Esophagus squamous epithelium (tissue), 5 donors: Measurements from ENCODE around the gene NCS1. TPM values are rescaled to one million over a fixed set of nuclear protein-coding genes. Genes with fewer than 3 reads are reported as not detected.

Source experiments
- DNase-seq: peaks from one replicate; lab custom pipeline; 2025; lab: John Stamatoyannopoulos, UW
- H3K27ac ChIP-seq, 4 donors: fragments of 200-600 bp; sonication (generic); one replicate each; pipeline ENCODE4 v1.5.1; 2016 to 2019; ENCODE audit warnings: mild to moderate bottlenecking in 1 of 4
- H3K27me3 ChIP-seq, 4 donors: fragments of 200-600 bp; sonication (generic); 1 replicate in 3 of 4; 2 replicates in 1 of 4; pipeline versions ENCODE4 v1.5.1 to v1.6.0; 2017 to 2021; ENCODE audit warnings: antibody characterized with exemption in 1 of 4
- H3K36me3 ChIP-seq, 3 donors: fragments of 200-600 bp; sonication (generic); one replicate each; pipeline ENCODE4 v1.5.1; 2016 to 2019
- H3K4me1 ChIP-seq, 3 donors: fragments of 200-600 bp; sonication (generic); one replicate each; pipeline ENCODE4 v1.5.1; 2017 to 2019
- H3K4me3 ChIP-seq, 4 donors: fragments of 200-600 bp; sonication (generic); 1 replicate in 3 of 4; 2 replicates in 1 of 4; pipeline ENCODE4 v1.5.1; 2016 to 2019; ENCODE audit warnings: mild to moderate bottlenecking in 2 of 4, moderate library complexity in 1 of 4
- H3K9me3 ChIP-seq, 3 donors: fragments of 200-600 bp; sonication (generic); one replicate each; pipeline ENCODE4 v1.5.1; 2016 to 2019
- CTCF ChIP-seq, 6 experiments: fragments of 450-650 bp in 4 of 6; fragments of 200-600 bp in 2 of 6; sonication (generic) in 2 of 6; IDR thresholded peaks; one replicate each; pipeline ENCODE4 v1.5.1; 2016 to 2019; ENCODE audit warnings: antibody characterized with exemption in 6 of 6, mild to moderate bottlenecking in 4 of 6, moderate library complexity in 4 of 6
- POLR2A ChIP-seq, 4 donors: fragments of 450-650 bp; IDR thresholded peaks; one replicate each; pipeline ENCODE4 v1.6.1; 2017; ENCODE audit warnings: antibody characterized with exemption in 4 of 4, mild to moderate bottlenecking in 4 of 4, moderate library complexity in 3 of 4
- WGBS, 2 donors: methylation state at CpG; one replicate each; pipeline ENCODE4 v1.1.5; 2018; 5-methylcytosine and 5-hydroxymethylcytosine counted together
- intact Hi-C: fragments of 100-400 bp; cut with DNase I; formaldehyde crosslinking; loops from one replicate; pipeline ENCODE4 v1.15.0; 2022
- total RNA-seq, 4 donors: library from RNA; depleted of rRNA; stranded (reverse); fragments of >200 nt; gene quantifications; one replicate each; pipeline ENCODE4 v1.1.0, GENCODE V29; 2016
- donor health status: DM: yes; HTN: yes; CAD: no.

Gene NCS1
- total RNA-seq, 4 donors from 2014 or later = 9.3 to 31.3 (median 15.2) TPM

DNA sequence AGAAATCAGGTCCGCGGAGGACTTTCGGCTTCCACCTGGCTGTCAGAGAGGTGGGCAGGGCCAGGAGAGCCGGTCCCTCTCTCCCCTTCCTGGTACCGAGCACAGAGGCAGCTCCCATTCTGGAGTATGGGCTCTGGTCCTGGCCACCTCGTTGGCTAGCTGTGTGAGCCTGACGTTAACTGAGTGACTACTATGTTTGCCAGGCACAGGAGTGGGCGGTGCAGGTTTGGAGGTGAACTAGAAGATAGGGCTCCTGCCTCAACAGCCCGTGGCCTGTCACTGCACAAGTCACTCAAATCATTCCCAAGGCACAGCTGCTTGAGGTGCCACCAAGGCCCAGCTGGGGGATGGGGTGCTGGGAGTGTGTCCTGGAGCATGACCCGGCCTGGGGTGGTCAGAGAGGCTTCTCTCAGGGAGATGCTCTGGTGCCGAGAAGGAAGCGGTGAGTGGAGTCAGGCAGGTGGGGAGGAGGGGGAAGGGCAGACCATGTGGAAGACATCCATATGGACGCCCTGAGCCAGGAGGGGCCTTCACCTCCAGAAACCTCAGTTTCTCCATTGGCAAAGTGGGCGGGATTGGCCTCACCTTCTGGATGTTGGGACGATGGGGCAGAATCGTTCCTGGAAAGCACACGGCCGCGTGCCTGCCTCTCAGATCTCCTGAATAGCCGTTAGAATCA lies 39.5 kb downstream of the NCS1 start:
- Histone ChIP-seq H3K4me1 (peaks cover 7 to 65% (median 16%) of the 10 kb centered on the region in 3 donors), H3K27me3 (no peaks in the 10 kb centered on the region), H3K36me3 (no peaks in the 10 kb centered on the region), H3K4me3 (no peak overlapping the region), H3K27ac (peak overlapping the region; percentile 55 to 76 (median 67)), H3K9me3 (no peaks in the 10 kb centered on the region)
- TF ChIP-seq POLR2A (IDR thresholded peaks at IDR 0.05) (no peak), CTCF (IDR thresholded peaks at IDR 0.05) (no peak)
- no peak for DNase-seq
- intact Hi-C loops = no loop called here
- 64 to 73% methylated on average over 10 to 15 of the region's 20 CpGs for WGBS, 2 donors

DNA sequence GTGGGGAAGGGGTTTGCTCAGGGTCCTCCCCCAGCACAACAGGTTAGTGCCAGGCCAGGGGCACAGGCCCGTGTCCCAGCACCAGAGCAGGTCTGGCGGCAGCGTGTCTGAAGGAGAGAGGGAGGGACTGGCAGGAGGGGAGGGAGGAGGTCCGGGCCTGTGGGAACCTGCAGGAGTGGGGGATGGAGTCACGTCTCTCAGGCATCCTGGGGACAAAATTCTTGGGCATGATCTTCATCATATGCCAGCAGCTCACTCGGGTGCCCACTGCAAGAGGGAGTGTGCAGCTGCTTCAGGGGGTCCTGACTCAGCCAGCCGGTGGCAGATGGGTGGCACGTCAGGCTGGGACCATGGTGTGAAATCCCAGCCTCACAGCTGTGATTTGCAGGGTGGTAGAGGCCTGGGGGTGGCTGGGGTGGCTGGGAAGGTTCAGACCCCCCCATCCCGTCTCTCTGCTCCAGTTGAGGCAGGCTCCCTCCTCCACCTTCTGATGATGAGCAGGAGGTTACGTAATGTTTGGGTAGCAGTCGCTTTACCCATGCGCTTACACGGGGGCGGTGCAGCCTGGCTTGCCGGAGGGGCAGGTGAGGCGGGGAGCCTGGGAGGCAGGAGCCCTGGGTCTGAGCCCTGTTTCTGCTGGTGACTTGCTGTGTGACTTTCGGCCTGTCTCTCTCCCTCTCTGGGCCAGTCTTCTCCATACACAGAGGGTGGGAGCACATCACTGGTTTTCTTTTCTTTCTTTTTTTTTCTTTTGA lies 40.5 kb downstream of the NCS1 start:
- Histone ChIP-seq H3K4me1 (peaks cover 7 to 59% (median 16%) of the 10 kb centered on the region in 3 donors), H3K9me3 (no peaks in the 10 kb centered on the region), H3K36me3 (peaks cover 0 to 3% (median 0%) of the 10 kb centered on the region in 3 donors), H3K27me3 (no peaks in the 10 kb centered on the region), H3K27ac (peak overlapping the region; percentile 55 to 76 (median 67)), H3K4me3 (no peak overlapping the region)
- WGBS, 2 donors = 41 to 52% methylated on average over 9 to 12 of the region's 17 CpGs
- TF ChIP-seq CTCF (IDR thresholded peaks at IDR 0.05) (no peak), POLR2A (IDR thresholded peaks at IDR 0.05) (no peak)
- no peak for DNase-seq
- intact Hi-C loops = no loop called here

DNA sequence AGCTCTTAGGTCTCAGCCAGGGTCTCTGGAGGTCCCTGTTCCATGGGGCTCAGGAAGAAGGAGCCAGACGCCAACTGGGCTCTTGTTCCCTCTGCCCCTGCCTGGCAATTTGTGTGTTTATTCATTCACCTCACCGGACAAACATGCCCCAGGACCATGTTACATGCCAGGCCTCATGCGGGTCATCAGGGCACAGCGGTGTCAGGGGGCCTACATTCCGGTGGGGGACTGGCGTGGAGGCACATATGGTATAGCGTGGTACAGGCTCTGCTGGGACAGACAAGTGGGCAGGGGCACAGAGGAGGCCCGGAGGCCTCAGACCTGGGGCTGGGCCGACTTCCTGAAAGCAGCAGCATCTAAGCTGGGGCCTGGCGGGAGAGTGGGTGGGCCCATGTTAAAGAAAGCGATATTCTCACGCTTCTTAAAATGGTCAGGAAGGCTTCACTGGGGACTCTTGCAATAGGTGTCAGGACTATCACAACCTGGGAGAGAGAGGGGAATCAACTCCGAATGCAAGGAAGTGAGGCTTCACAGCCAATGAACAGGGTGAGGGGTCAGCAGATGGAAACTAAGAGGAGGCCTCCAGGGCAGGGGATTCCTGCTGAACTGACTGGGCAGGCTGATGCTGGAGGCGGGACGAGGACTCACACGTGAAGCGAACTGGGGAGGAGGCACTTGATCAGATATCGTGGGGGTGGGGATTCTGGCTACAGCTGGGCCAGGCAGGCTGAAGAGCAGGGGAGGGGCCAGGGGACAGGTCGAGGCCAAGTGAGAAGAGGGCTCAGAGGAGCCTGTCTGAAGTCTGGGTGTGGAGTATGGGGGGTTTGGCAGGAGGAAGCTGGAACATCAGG lies 41.9 kb downstream of the NCS1 start:
- Histone ChIP-seq H3K27ac (peak overlapping the region in 3 of 4 donors; percentile 30 to 55 (median 33)), H3K27me3 (no peaks in the 10 kb centered on the region), H3K36me3 (peaks cover 0 to 18% (median 0%) of the 10 kb centered on the region in 3 donors), H3K4me3 (no peak overlapping the region), H3K9me3 (no peaks in the 10 kb centered on the region), H3K4me1 (peaks cover 7 to 47% (median 16%) of the 10 kb centered on the region in 3 donors)
- WGBS, 2 donors = 62 to 73% methylated on average over 13 to 18 of the region's 19 CpGs
- no peak for TF ChIP-seq POLR2A (IDR thresholded peaks at IDR 0.05)
- TF ChIP-seq CTCF (IDR thresholded peaks at IDR 0.05) = no peak
- DNase-seq = no peak
- intact Hi-C loops = no loop called here

- TF ChIP-seq POLR2A (IDR thresholded peaks at IDR 0.05) = no peak
- no peak for TF ChIP-seq CTCF (IDR thresholded peaks at IDR 0.05)
- peak overlapping the region in 3 of 4 donors; percentile 30 to 55 (median 55) for H3K27ac ChIP-seq
- intact Hi-C loops = no loop called here
Observed at GRCh38 chr9:130214776-130215340, 42.7 kb downstream of the NCS1 start.

More at GRCh38 chr9:130214776-130215340, 42.7 kb downstream of the NCS1 start:
- no peaks in the 10 kb centered on the region for H3K9me3 ChIP-seq
- H3K4me3 ChIP-seq = no peak overlapping the region
- H3K27me3 ChIP-seq = no peaks in the 10 kb centered on the region
- DNase-seq = no peak
- WGBS, 2 donors = 57 to 67% methylated on average over 2 to 3 of the region's 3 CpGs
- H3K4me1 ChIP-seq = peaks cover 7 to 50% (median 16%) of the 10 kb centered on the region in 3 donors
- H3K36me3 ChIP-seq = peaks cover 0 to 24% (median 0%) of the 10 kb centered on the region in 3 donors
